ENCODE results near the gene JMJD1C.
"Not testable (repeated sequence)": the region's sequence is repeated elsewhere in the genome, so short reads cannot be mapped to it uniquely, and the experiment has no call there.

- TF ChIP-seq POLR2A (IDR thresholded peaks at IDR 0.05) = not testable (repeated sequence)
- TF ChIP-seq, protein P1, sequence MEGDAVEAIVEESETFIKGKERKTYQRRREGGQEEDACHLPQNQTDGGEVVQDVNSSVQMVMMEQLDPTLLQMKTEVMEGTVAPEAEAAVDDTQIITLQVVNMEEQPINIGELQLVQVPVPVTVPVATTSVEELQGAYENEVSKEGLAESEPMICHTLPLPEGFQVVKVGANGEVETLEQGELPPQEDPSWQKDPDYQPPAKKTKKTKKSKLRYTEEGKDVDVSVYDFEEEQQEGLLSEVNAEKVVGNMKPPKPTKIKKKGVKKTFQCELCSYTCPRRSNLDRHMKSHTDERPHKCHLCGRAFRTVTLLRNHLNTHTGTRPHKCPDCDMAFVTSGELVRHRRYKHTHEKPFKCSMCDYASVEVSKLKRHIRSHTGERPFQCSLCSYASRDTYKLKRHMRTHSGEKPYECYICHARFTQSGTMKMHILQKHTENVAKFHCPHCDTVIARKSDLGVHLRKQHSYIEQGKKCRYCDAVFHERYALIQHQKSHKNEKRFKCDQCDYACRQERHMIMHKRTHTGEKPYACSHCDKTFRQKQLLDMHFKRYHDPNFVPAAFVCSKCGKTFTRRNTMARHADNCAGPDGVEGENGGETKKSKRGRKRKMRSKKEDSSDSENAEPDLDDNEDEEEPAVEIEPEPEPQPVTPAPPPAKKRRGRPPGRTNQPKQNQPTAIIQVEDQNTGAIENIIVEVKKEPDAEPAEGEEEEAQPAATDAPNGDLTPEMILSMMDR (IDR thresholded peaks at IDR 0.05) = not testable (repeated sequence)
These were observed 126.1 kb downstream of the JMJD1C start for GRCh38 chr10:63339640-63340039.
